Neural progenitor cell (in vitro differentiated cells): ENCODE results near the gene KLKB1. TPM values are rescaled to one million over a fixed set of nuclear protein-coding genes. Genes with fewer than 3 reads are reported as not detected.

Experiments
- DNase-seq: peaks from one replicate; pipeline ENCODE4 v3.0.0-alpha.2; 2016; ENCODE audit warnings: low spot score
- H2AFZ ChIP-seq: fragments of 200-600 bp; sonication (generic); replicated peaks from 2 replicates; pipeline ENCODE4 v1.6.1; 2016; ENCODE audit warnings: antibody characterized with exemption
- H3F3A ChIP-seq: fragments of 200-600 bp; sonication (generic); 2 replicates; pipeline ENCODE4 v1.6.1; 2016; ENCODE audit warnings: antibody characterized with exemption, low read depth
- H3K27ac ChIP-seq: fragments of 200-600 bp; sonication (generic); 2 replicates; pipeline ENCODE4 v1.5.1; 2016; ENCODE audit warnings: mild to moderate bottlenecking
- H3K27me3 ChIP-seq: fragments of 200-600 bp; sonication (generic); 2 replicates; pipeline ENCODE4 v1.6.1; 2016; ENCODE audit warnings: mild to moderate bottlenecking, moderate library complexity
- H3K36me3 ChIP-seq: fragments of 200-600 bp; sonication (generic); 2 replicates; pipeline ENCODE4 v1.5.1; 2016
- H3K4me1 ChIP-seq: fragments of 200-600 bp; sonication (generic); 2 replicates; pipeline ENCODE4 v1.6.1; 2016; ENCODE audit warnings: mixed run types
- H3K4me2 ChIP-seq: fragments of 200-600 bp; sonication (generic); 2 replicates; pipeline ENCODE4 v1.6.1; 2016
- H3K4me3 ChIP-seq: fragments of 200-600 bp; sonication (generic); 2 replicates; pipeline ENCODE4 v1.5.1; 2016
- H3K79me2 ChIP-seq: fragments of 200-600 bp; sonication (generic); 2 replicates; pipeline ENCODE4 v1.6.1; 2016; ENCODE audit warnings: low read depth
- H3K9ac ChIP-seq: fragments of 200-600 bp; sonication (generic); 2 replicates; pipeline ENCODE4 v1.6.1; 2016
- H3K9me3 ChIP-seq: fragments of 200-600 bp; sonication (generic); 2 replicates; pipeline ENCODE4 v1.5.1; 2016; ENCODE audit warnings: low read depth
- H4K20me1 ChIP-seq: fragments of 200-600 bp; sonication (generic); 2 replicates; pipeline ENCODE4 v1.6.1; 2016; ENCODE audit warnings: low read depth
- H3K27ac Mint-ChIP-seq: 3 replicates; pipeline ENCODE4 v1.8.0; 2021; ENCODE audit warnings: mixed read lengths
- H3K27me3 Mint-ChIP-seq: 2 replicates; pipeline ENCODE4 v1.8.0; 2022; ENCODE audit warnings: low read depth, mild to moderate bottlenecking, inconsistent platforms, moderate library complexity, mixed read lengths; ENCODE audit not compliant: insufficient read depth
- H3K36me3 Mint-ChIP-seq: 3 replicates; pipeline ENCODE4 v1.8.0; 2021; ENCODE audit warnings: mixed read lengths
- H3K4me1 Mint-ChIP-seq: 3 replicates; pipeline ENCODE4 v1.8.0; 2021; ENCODE audit warnings: mixed read lengths
- H3K4me3 Mint-ChIP-seq: 3 replicates; pipeline ENCODE4 v1.8.0; 2021; ENCODE audit warnings: mild to moderate bottlenecking, moderate library complexity, mixed read lengths
- H3K9me3 Mint-ChIP-seq: 3 replicates; pipeline ENCODE4 v1.8.0; 2020; ENCODE audit warnings: mixed read lengths
- CTCF ChIP-seq: fragments of 200-600 bp; sonication (generic); IDR thresholded peaks from 2 replicates; pipeline ENCODE4 v1.5.1; 2017; ENCODE audit warnings: antibody characterized with exemption, mild to moderate bottlenecking
- EZH2 ChIP-seq: fragments of 200-600 bp; sonication (generic); IDR thresholded peaks from 2 replicates; pipeline ENCODE4 v1.6.1; 2017; ENCODE audit warnings: antibody characterized with exemption, mild to moderate bottlenecking, moderate library complexity
- EZH2phosphoT487 ChIP-seq: fragments of 200-600 bp; sonication (generic); IDR thresholded peaks from 2 replicates; pipeline ENCODE4 v1.6.1; 2017; ENCODE audit warnings: antibody characterized with exemption
- total RNA-seq: library from RNA; depleted of rRNA; stranded (reverse); fragments of >200 nt; gene quantifications from 2 replicates; pipeline ENCODE4 v1.2.3, GENCODE V29; 2015; ENCODE audit warnings: low replicate concordance

The KLKB1 gene
- total RNA-seq, 1 donor from 2014 or later, result 0.39 TPM

GRCh38 chr4:186304866-186305505 lies 77.7 kb downstream of the KLKB1 start:
- no peaks in the 10 kb centered on the region for H3K27me3 Mint-ChIP-seq
- H3K36me3 ChIP-seq, result no peaks in the 10 kb centered on the region
- no peaks in the 10 kb centered on the region for H3K79me2 ChIP-seq
- no peaks in the 10 kb centered on the region for H3K9me3 Mint-ChIP-seq
- no peak overlapping the region for H3K27ac Mint-ChIP-seq
- DNase-seq, result no peak
- TF ChIP-seq CTCF, result no peak
- TF ChIP-seq EZH2, result no peak
- TF ChIP-seq EZH2phosphoT487, result no peak
- H3K27me3 ChIP-seq, result no peaks in the 10 kb centered on the region
- no peaks in the 10 kb centered on the region for H3K4me1 Mint-ChIP-seq
- no peaks in the 10 kb centered on the region for H3K9me3 ChIP-seq
- peak overlapping the region; percentile 8 for H2AFZ ChIP-seq
- no peaks in the 10 kb centered on the region for H3K36me3 Mint-ChIP-seq
- H3K4me2 ChIP-seq, result no peak overlapping the region
- no peaks in the 10 kb centered on the region for H3F3A ChIP-seq
- no peaks in the 10 kb centered on the region for H3K4me1 ChIP-seq
- H3K9ac ChIP-seq, result no peak overlapping the region
- H3K4me3 Mint-ChIP-seq, result no peak overlapping the region
- H4K20me1 ChIP-seq, result no peaks in the 10 kb centered on the region
- H3K27ac ChIP-seq, result no peak overlapping the region
- H3K4me3 ChIP-seq, result no peak overlapping the region

GRCh38 chr4:186307497-186307896 lies 80.2 kb downstream of the KLKB1 start:
- H4K20me1 ChIP-seq, result no peaks in the 10 kb centered on the region
- H2AFZ ChIP-seq, result no peak overlapping the region
- no peaks in the 10 kb centered on the region for H3K9me3 Mint-ChIP-seq
- H3K36me3 ChIP-seq, result no peaks in the 10 kb centered on the region
- no peak overlapping the region for H3K4me3 ChIP-seq
- H3K4me2 ChIP-seq, result no peak overlapping the region
- no peak overlapping the region for H3K4me3 Mint-ChIP-seq
- H3K4me1 ChIP-seq, result no peaks in the 10 kb centered on the region
- no peaks in the 10 kb centered on the region for H3K79me2 ChIP-seq
- no peaks in the 10 kb centered on the region for H3K27me3 Mint-ChIP-seq
- TF ChIP-seq EZH2phosphoT487 (no peak), EZH2 (no peak), CTCF (no peak)
- no peak for DNase-seq
- H3K36me3 Mint-ChIP-seq, result no peaks in the 10 kb centered on the region
- no peak overlapping the region for H3K27ac Mint-ChIP-seq
- no peak overlapping the region for H3K27ac ChIP-seq
- no peaks in the 10 kb centered on the region for H3K9me3 ChIP-seq
- no peaks in the 10 kb centered on the region for H3F3A ChIP-seq
- no peak overlapping the region for H3K9ac ChIP-seq
- no peaks in the 10 kb centered on the region for H3K4me1 Mint-ChIP-seq
- H3K27me3 ChIP-seq, result no peaks in the 10 kb centered on the region

- DNase-seq, result no peak
- Histone ChIP-seq H3K27me3 (no peaks in the 10 kb centered on the region), H3K4me2 (no peak overlapping the region), H2AFZ (no peak overlapping the region), H3K27ac (no peak overlapping the region), H3K9me3 (no peaks in the 10 kb centered on the region), H3K4me3 (no peak overlapping the region), H3K9ac (no peak overlapping the region), H3K79me2 (no peaks in the 10 kb centered on the region), H3K4me1 (no peaks in the 10 kb centered on the region), H3K36me3 (no peaks in the 10 kb centered on the region), H3F3A (no peaks in the 10 kb centered on the region), H4K20me1 (no peaks in the 10 kb centered on the region)
- Mint-ChIP-seq H3K9me3 (no peaks in the 10 kb centered on the region), H3K4me1 (no peaks in the 10 kb centered on the region), H3K27me3 (no peaks in the 10 kb centered on the region), H3K27ac (no peak overlapping the region), H3K4me3 (no peak overlapping the region), H3K36me3 (no peaks in the 10 kb centered on the region)
- TF ChIP-seq EZH2phosphoT487 (no peak), EZH2 (no peak), CTCF (no peak)
These were observed 80.6 kb downstream of the KLKB1 start for GRCh38 chr4:186307916-186308315.

Other genes starting within 250 kb of the KLKB1 start
- 0.62 and 0.92 TPM in 2 replicates for gene TLR3, start 158.4 kb upstream of the KLKB1 start, total RNA-seq
- 4.6 and 10.4 TPM in 2 replicates for gene FAM149A, start 122.8 kb upstream of the KLKB1 start, total RNA-seq
- gene CYP4V2, start 35.9 kb upstream of the KLKB1 start, total RNA-seq, result 0.37 and 1.3 TPM in 2 replicates
- gene F11, start 38.7 kb downstream of the KLKB1 start, total RNA-seq, result not detected in 2 replicates